Ascending aorta (tissue), 2 donors: ENCODE measurements around the gene CACNA1D. TPM values are rescaled to one million over a fixed set of nuclear protein-coding genes. Genes with fewer than 3 reads are reported as not detected.
A peak's percentile ranks its signal among the peaks of the same experiment; 100 is the strongest.

Experiments used
- DNase-seq, 2 donors: peaks; one replicate each; pipeline ENCODE4 v3.0.0-alpha.2; 2019; ENCODE audit warnings: low spot score in 2 of 2
- H3K27ac ChIP-seq, 2 donors: fragments of 200-600 bp; sonication (generic); one replicate each; pipeline ENCODE4 v1.5.1; 2016 to 2017; ENCODE audit warnings: mild to moderate bottlenecking in 1 of 2
- H3K27me3 ChIP-seq: fragments of 200-600 bp; sonication (generic); one replicate; pipeline ENCODE4 v1.5.1; 2017
- H3K36me3 ChIP-seq, 2 donors: fragments of 200-600 bp; sonication (generic); one replicate each; pipeline ENCODE4 v1.5.1; 2016
- H3K4me1 ChIP-seq, 2 donors: fragments of 200-600 bp; sonication (generic); one replicate each; pipeline ENCODE4 v1.5.1; 2016 to 2017; ENCODE audit warnings: mild to moderate bottlenecking in 1 of 2
- H3K4me3 ChIP-seq, 2 donors: fragments of 200-600 bp; sonication (generic); one replicate each; pipeline ENCODE4 v1.5.1; 2016 to 2017; ENCODE audit warnings: mild to moderate bottlenecking in 1 of 2
- H3K9me3 ChIP-seq, 2 donors: fragments of 200-600 bp; sonication (generic); one replicate each; pipeline ENCODE4 v1.5.1; 2016
- CTCF ChIP-seq, 3 experiments: fragments of 200-600 bp in 2 of 3; fragments of 450-650 bp in 1 of 3; sonication (generic) in 2 of 3; IDR thresholded peaks; one replicate each; pipeline ENCODE4 v1.5.1; 2016 to 2019; ENCODE audit warnings: antibody characterized with exemption in 3 of 3, mild to moderate bottlenecking in 1 of 3, moderate library complexity in 1 of 3
- intact Hi-C: fragments of 100-400 bp; cut with DNase I; formaldehyde crosslinking; loops from one replicate; pipeline ENCODE4 v1.15.1; 2023
- total RNA-seq: library from RNA; depleted of rRNA; stranded (reverse); fragments of >200 nt; gene quantifications from one replicate; pipeline ENCODE4 v1.1.0, GENCODE V29; 2016

CACNA1D gene
- total RNA-seq, 1 donor from 2014 or later: 0.43 TPM

- no peak for DNase-seq
Measured at GRCh38 chr3:53834429-53835095, 340.2 kb downstream of the CACNA1D start.

GRCh38 chr3:53835257-53835656, 340.8 kb downstream of the CACNA1D start:
- intact Hi-C loops: no loop called here
- Histone ChIP-seq H3K4me1 (no peaks in the 10 kb centered on the region), H3K27ac (no peak overlapping the region), H3K36me3 (no peaks in the 10 kb centered on the region), H3K27me3 (no peaks in the 10 kb centered on the region), H3K9me3 (no peaks in the 10 kb centered on the region), H3K4me3 (no peak overlapping the region)
- no peak for DNase-seq
- no peak for TF ChIP-seq CTCF (IDR thresholded peaks at IDR 0.05)

More at GRCh38 chr3:53834429-53835095, 340.2 kb downstream of the CACNA1D start:
- H3K27me3 ChIP-seq: no peaks in the 10 kb centered on the region
- H3K27ac ChIP-seq: no peak overlapping the region
- no peaks in the 10 kb centered on the region for H3K36me3 ChIP-seq
- H3K9me3 ChIP-seq: no peaks in the 10 kb centered on the region
- TF ChIP-seq CTCF (IDR thresholded peaks at IDR 0.05): no peak
- intact Hi-C loops: no loop called here
- no peak overlapping the region for H3K4me3 ChIP-seq
- H3K4me1 ChIP-seq: no peaks in the 10 kb centered on the region

- no peak for TF ChIP-seq CTCF (IDR thresholded peaks at IDR 0.05)
- Histone ChIP-seq H3K36me3 (no peaks in the 10 kb centered on the region), H3K27me3 (no peaks in the 10 kb centered on the region), H3K27ac (no peak overlapping the region), H3K4me1 (no peaks in the 10 kb centered on the region), H3K9me3 (no peaks in the 10 kb centered on the region), H3K4me3 (no peak overlapping the region)
- intact Hi-C loops: no loop called here
- no peak for DNase-seq
Measured at GRCh38 chr3:53836084-53836872, 341.9 kb downstream of the CACNA1D start.

GRCh38 chr3:53837331-53837730, 342.9 kb downstream of the CACNA1D start:
- Histone ChIP-seq H3K4me3 (no peak overlapping the region), H3K36me3 (no peaks in the 10 kb centered on the region), H3K9me3 (no peaks in the 10 kb centered on the region), H3K4me1 (no peaks in the 10 kb centered on the region), H3K27ac (no peak overlapping the region), H3K27me3 (no peaks in the 10 kb centered on the region)
- intact Hi-C loops: no loop called here
- no peak for DNase-seq
- no peak for TF ChIP-seq CTCF (IDR thresholded peaks at IDR 0.05)

GRCh38 chr3:53841296-53841695, 346.9 kb downstream of the CACNA1D start:
- no peak overlapping the region for H3K27ac ChIP-seq
- no peaks in the 10 kb centered on the region for H3K4me1 ChIP-seq
- H3K9me3 ChIP-seq: no peaks in the 10 kb centered on the region
- no peak for TF ChIP-seq CTCF (IDR thresholded peaks at IDR 0.05)
- DNase-seq: peak in 1 of 2 donors; percentile 51
- H3K27me3 ChIP-seq: no peaks in the 10 kb centered on the region
- no peak overlapping the region for H3K4me3 ChIP-seq
- intact Hi-C loops: no loop called here
- H3K36me3 ChIP-seq: no peaks in the 10 kb centered on the region
